K562 (cell line): ENCODE measurements around the gene FBXO28. TPM values are rescaled to one million over a fixed set of nuclear protein-coding genes. Genes with fewer than 3 reads are reported as not detected.

ENCODE experiments used
- BCLAF1 ChIP-seq, 2 experiments: fragments of 450-650 bp in 1 of 2; IDR thresholded peaks; 2 replicates each; pipeline ENCODE4 v1.6.1; 2011 to 2017; ENCODE audit warnings: low read depth in 2 of 2, antibody characterized with exemption in 1 of 2, borderline replicate concordance in 1 of 2, low read length in 1 of 2, mild to moderate bottlenecking in 1 of 2, mixed read lengths in 1 of 2; ENCODE audit not compliant: control insufficient read depth in 1 of 2
- CHD7 ChIP-seq: fragments of 200-600 bp; sonication (generic); IDR thresholded peaks from one replicate; pipeline ENCODE4 v1.6.1; 2012; ENCODE audit warnings: mild to moderate bottlenecking, low read depth, low read length, inconsistent platforms
- ELF2 ChIP-seq: fragments of 250-450 bp; sonication (Bioruptor Pico); IDR thresholded peaks from 2 replicates; pipeline ENCODE4 v1.5.0; 2021; ENCODE audit warnings: mild to moderate bottlenecking
- NFIX ChIP-seq: fragments of 250-450 bp; sonication (Bioruptor Pico); IDR thresholded peaks from 2 replicates; pipeline ENCODE4 v1.4.0; 2020; ENCODE audit warnings: low read depth, mild to moderate bottlenecking, moderate library complexity
- NR2C1 ChIP-seq, 2 experiments: fragments of 450-650 bp; IDR thresholded peaks; 2 replicates each; pipeline ENCODE4 v1.6.1; 2017; ENCODE audit warnings: mild to moderate bottlenecking in 2 of 2, antibody characterized with exemption in 1 of 2, inconsistent platforms in 1 of 2, missing compliant biosample characterization in 1 of 2, missing genetic modification characterization in 1 of 2
- SIX5 ChIP-seq, 2 experiments: IDR thresholded peaks; 2 replicates each; pipeline ENCODE4 v1.6.1; 2011; ENCODE audit warnings: low read length in 2 of 2, borderline replicate concordance in 1 of 2, low read depth in 1 of 2, mild to moderate bottlenecking in 1 of 2, moderate library complexity in 1 of 2; ENCODE audit not compliant: insufficient read depth in 1 of 2
- SMARCE1 ChIP-seq: fragments of 450-650 bp; IDR thresholded peaks from 2 replicates; pipeline ENCODE4 v1.7.1; 2016; ENCODE audit warnings: mild to moderate bottlenecking
- TCFL5 ChIP-seq: fragments of 250-450 bp; sonication (Bioruptor Pico); conservative IDR thresholded peaks from 2 replicates; pipeline ENCODE4 v1.6.1; 2021; ENCODE audit warnings: mild to moderate bottlenecking, moderate library complexity, matching md5 sums
- polyA plus RNA-seq, 8 experiments: library from polyadenylated mRNA; depleted of rRNA in 4 of 8; stranded (reverse) in 5 of 8; unstranded in 3 of 8; fragments of >200 nt; fragmentation: Nextera tagmentation in 2 of 8; fragmentation: Illumina TruSeq in 1 of 8; extraction: Ambion mirVana in 2 of 8; extraction: Trizol in 1 of 8; gene quantifications; 2 replicates each; pipeline versions ENCODE4 v1.2.1 to v1.2.3, GENCODE V29; 2011 to 2014; ENCODE audit warnings: inconsistent platforms in 1 of 8, missing spikeins in 1 of 8
- total RNA-seq, 7 experiments: library from RNA; depleted of rRNA in 6 of 7; stranded (reverse); fragments of >200 nt in 6 of 7; fragmentation: Illumina TruSeq in 2 of 7; extraction: Trizol in 2 of 7; gene quantifications; 2 replicates each; pipeline versions ENCODE4 v1.2.1 to v1.2.3, GENCODE V29; 2011 to 2021; ENCODE audit warnings: low replicate concordance in 1 of 7
- TF ChIP-seq, protein P1 (sequence below), 2 experiments: fragments of 450-650 bp; IDR thresholded peaks; 2 replicates each; pipeline ENCODE4 v1.6.1; 2016

Gene FBXO28
- total and polyA plus RNA-seq, 9 of the 15 experiments (the other 6 are each of a cell fraction or from before 2014, with no cell fraction given): 4.1 to 34.8 (median 25.3) TPM

GRCh38 chr1:224182057-224182865 is 68.3 kb downstream of the FBXO28 start (continued):
- TF ChIP-seq CHD7 (no peak), SMARCE1 (0 out of 2 replicates have a peak, but pooled peaks have one; percentile 41), SIX5 (IDR thresholded peaks at IDR 0.05; ENCODE audit: borderline replicate concordance in 1 of 2, insufficient read depth in 1 of 2, low read depth in 1 of 2, low read length in 2 of 2) (no peak), TCFL5 (CRISPR knock-in tag) (no peak), BCLAF1 (IDR thresholded peaks at IDR 0.05; ENCODE audit: borderline replicate concordance in 1 of 2, control insufficient read depth in 1 of 2, low read depth in 2 of 2, low read length in 1 of 2) (no peak), NFIX (no peak), NR2C1 (IDR thresholded peaks at IDR 0.05) (0 out of 2 replicates have a peak, but pooled peaks have one; percentile 22), NR2C1 (tag; IDR thresholded peaks at IDR 0.05) (no peak), ELF2 (no peak)
- TF ChIP-seq, protein P1, sequence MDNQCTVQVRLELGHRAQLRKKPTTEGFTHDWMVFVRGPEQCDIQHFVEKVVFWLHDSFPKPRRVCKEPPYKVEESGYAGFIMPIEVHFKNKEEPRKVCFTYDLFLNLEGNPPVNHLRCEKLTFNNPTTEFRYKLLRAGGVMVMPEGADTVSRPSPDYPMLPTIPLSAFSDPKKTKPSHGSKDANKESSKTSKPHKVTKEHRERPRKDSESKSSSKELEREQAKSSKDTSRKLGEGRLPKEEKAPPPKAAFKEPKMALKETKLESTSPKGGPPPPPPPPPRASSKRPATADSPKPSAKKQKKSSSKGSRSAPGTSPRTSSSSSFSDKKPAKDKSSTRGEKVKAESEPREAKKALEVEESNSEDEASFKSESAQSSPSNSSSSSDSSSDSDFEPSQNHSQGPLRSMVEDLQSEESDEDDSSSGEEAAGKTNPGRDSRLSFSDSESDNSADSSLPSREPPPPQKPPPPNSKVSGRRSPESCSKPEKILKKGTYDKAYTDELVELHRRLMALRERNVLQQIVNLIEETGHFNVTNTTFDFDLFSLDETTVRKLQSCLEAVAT (IDR thresholded peaks at IDR 0.05): no peak
